GF-D8 (cell line): ENCODE measurements around the gene CDC123.
"Not testable (repeated sequence)": the region's sequence is repeated elsewhere in the genome, so short reads cannot be mapped to it uniquely, and the experiment has no call there.

Source experiments
- DNase-seq: peaks from one replicate; lab custom pipeline; 2025; lab: John Stamatoyannopoulos, UW

The CDC123 gene

GRCh38 chr10:12195603-12196506 lies at the start of gene CDC123, which contains the start of gene NUDT5:
TSS of gene CDC123 (plus strand) at chr10:12196188. CDS start at chr10:12196246, 58 bp downstream.
TSS of gene NUDT5 (minus strand) at chr10:12195891. CDS start at chr10:12186291, 9,600 bp downstream.
- peak; percentile 79 for DNase-seq

- no peak for DNase-seq
These were observed 45.8 kb upstream of the CDC123 start for GRCh38 chr10:12150163-12150562.

GRCh38 chr10:12154516-12154915 lies 41.5 kb upstream of the CDC123 start:
- no peak for DNase-seq

GRCh38 chr10:12156367-12157123 lies 39.4 kb upstream of the CDC123 start:
- DNase-seq = no peak

GRCh38 chr10:12158111-12158510 lies 37.9 kb upstream of the CDC123 start:
- peak; percentile 63 for DNase-seq

GRCh38 chr10:12160664-12161063 lies 35.3 kb upstream of the CDC123 start:
- DNase-seq = no peak

GRCh38 chr10:12162927-12163326 lies 33.1 kb upstream of the CDC123 start:
- no peak for DNase-seq

GRCh38 chr10:12164085-12164484 lies 31.9 kb upstream of the CDC123 start:
- DNase-seq = no peak

- no peak for DNase-seq
These were observed 31.0 kb upstream of the CDC123 start for GRCh38 chr10:12165036-12165435.

- no peak for DNase-seq
These were observed 29.8 kb upstream of the CDC123 start for GRCh38 chr10:12165999-12166775.

- DNase-seq = not testable (repeated sequence)
These were observed 24.5 kb upstream of the CDC123 start for GRCh38 chr10:12171512-12171911.

GRCh38 chr10:12177642-12178041 lies 18.3 kb upstream of the CDC123 start:
- no peak for DNase-seq

GRCh38 chr10:12179606-12180170 lies 16.3 kb upstream of the CDC123 start:
- peak; percentile 79 for DNase-seq

GRCh38 chr10:12180221-12180974 lies 15.6 kb upstream of the CDC123 start:
- no peak for DNase-seq

- peak; percentile 96 for DNase-seq
These were observed 14.8 kb upstream of the CDC123 start for GRCh38 chr10:12181065-12181775.

- no peak for DNase-seq
These were observed 11.8 kb upstream of the CDC123 start for GRCh38 chr10:12184165-12184564.

- DNase-seq = peak; percentile 43
These were observed 9.7 kb upstream of the CDC123 start for GRCh38 chr10:12186323-12186722.

- DNase-seq = no peak
These were observed 8.6 kb upstream of the CDC123 start for GRCh38 chr10:12187321-12187905.

GRCh38 chr10:12188656-12189055 lies 7.3 kb upstream of the CDC123 start:
- no peak for DNase-seq

- DNase-seq = no peak
These were observed 6.6 kb upstream of the CDC123 start for GRCh38 chr10:12189426-12189825.
